Stimulated activated naive CD8-positive, alpha-beta T cell treated with anti-CD3 and anti-CD28 coated beads, Interleukin-15, Interleukin-2, amounts not matched to agents 100 ng/mL and 50 ng/mL, for 24 hours (primary cell): Measurements from ENCODE around the gene CABP7.

Source experiments
- H3K27ac Mint-ChIP-seq: one replicate; pipeline ENCODE4 v1.8.0; 2021; ENCODE audit warnings: mild to moderate bottlenecking, mixed read lengths
- H3K27me3 Mint-ChIP-seq: one replicate; pipeline ENCODE4 v1.8.0; 2021; ENCODE audit warnings: mixed read lengths
- H3K36me3 Mint-ChIP-seq: one replicate; pipeline ENCODE4 v1.8.0; 2021; ENCODE audit warnings: low read depth, mixed read lengths
- H3K4me1 Mint-ChIP-seq: one replicate; pipeline ENCODE4 v1.8.0; 2021; ENCODE audit warnings: low read depth, mixed read lengths
- H3K4me3 Mint-ChIP-seq: one replicate; pipeline ENCODE4 v1.8.0; 2021; ENCODE audit warnings: mild to moderate bottlenecking, mixed read lengths
- H3K9me3 Mint-ChIP-seq: one replicate; pipeline ENCODE4 v1.8.0; 2021; ENCODE audit warnings: mixed read lengths

Gene CABP7

GRCh38 chr22:29710193-29710592, 9.6 kb upstream of the CABP7 start:
- no peak overlapping the region for H3K27ac Mint-ChIP-seq
- H3K9me3 Mint-ChIP-seq = no peaks in the 10 kb centered on the region
- H3K27me3 Mint-ChIP-seq = peaks cover 4% of the 10 kb centered on the region
- H3K4me3 Mint-ChIP-seq = no peak overlapping the region
- H3K4me1 Mint-ChIP-seq = no peaks in the 10 kb centered on the region
- no peaks in the 10 kb centered on the region for H3K36me3 Mint-ChIP-seq

GRCh38 chr22:29710922-29711593, 8.7 kb upstream of the CABP7 start:
- Mint-ChIP-seq H3K27me3 (peaks cover 7% of the 10 kb centered on the region), H3K4me1 (no peaks in the 10 kb centered on the region), H3K27ac (no peak overlapping the region), H3K4me3 (no peak overlapping the region), H3K36me3 (no peaks in the 10 kb centered on the region), H3K9me3 (no peaks in the 10 kb centered on the region)

- peaks cover 18% of the 10 kb centered on the region for H3K27me3 Mint-ChIP-seq
- no peaks in the 10 kb centered on the region for H3K9me3 Mint-ChIP-seq
- H3K36me3 Mint-ChIP-seq = no peaks in the 10 kb centered on the region
- no peaks in the 10 kb centered on the region for H3K4me1 Mint-ChIP-seq
- no peak overlapping the region for H3K27ac Mint-ChIP-seq
- no peak overlapping the region for H3K4me3 Mint-ChIP-seq
Measured at GRCh38 chr22:29712119-29712518, 7.7 kb upstream of the CABP7 start.

GRCh38 chr22:29713156-29713727, 6.6 kb upstream of the CABP7 start:
- H3K27ac Mint-ChIP-seq = no peak overlapping the region
- H3K36me3 Mint-ChIP-seq = no peaks in the 10 kb centered on the region
- no peaks in the 10 kb centered on the region for H3K9me3 Mint-ChIP-seq
- H3K4me3 Mint-ChIP-seq = no peak overlapping the region
- H3K4me1 Mint-ChIP-seq = no peaks in the 10 kb centered on the region
- H3K27me3 Mint-ChIP-seq = peaks cover 23% of the 10 kb centered on the region

GRCh38 chr22:29715240-29715639, 4.6 kb upstream of the CABP7 start:
- no peak overlapping the region for H3K27ac Mint-ChIP-seq
- H3K27me3 Mint-ChIP-seq = peaks cover 37% of the 10 kb centered on the region
- H3K4me3 Mint-ChIP-seq = no peak overlapping the region
- no peaks in the 10 kb centered on the region for H3K36me3 Mint-ChIP-seq
- H3K9me3 Mint-ChIP-seq = no peaks in the 10 kb centered on the region
- H3K4me1 Mint-ChIP-seq = no peaks in the 10 kb centered on the region

GRCh38 chr22:29715705-29716104, 4.1 kb upstream of the CABP7 start:
- Mint-ChIP-seq H3K4me3 (no peak overlapping the region), H3K4me1 (no peaks in the 10 kb centered on the region), H3K36me3 (no peaks in the 10 kb centered on the region), H3K27ac (no peak overlapping the region), H3K27me3 (peaks cover 37% of the 10 kb centered on the region), H3K9me3 (no peaks in the 10 kb centered on the region)

GRCh38 chr22:29716814-29717545, 2.8 kb upstream of the CABP7 start:
- no peak overlapping the region for H3K4me3 Mint-ChIP-seq
- no peak overlapping the region for H3K27ac Mint-ChIP-seq

GRCh38 chr22:29717789-29718188, 2.0 kb upstream of the CABP7 start:
- Mint-ChIP-seq H3K36me3 (no peaks in the 10 kb centered on the region), H3K4me3 (no peak overlapping the region), H3K27ac (no peak overlapping the region), H3K4me1 (no peaks in the 10 kb centered on the region), H3K27me3 (peaks cover 44% of the 10 kb centered on the region), H3K9me3 (no peaks in the 10 kb centered on the region)

More at GRCh38 chr22:29716814-29717545, 2.8 kb upstream of the CABP7 start:
- Mint-ChIP-seq H3K27me3 (peaks cover 44% of the 10 kb centered on the region), H3K4me1 (no peaks in the 10 kb centered on the region), H3K9me3 (no peaks in the 10 kb centered on the region), H3K36me3 (no peaks in the 10 kb centered on the region)

- peaks cover 44% of the 10 kb centered on the region for H3K27me3 Mint-ChIP-seq
- H3K9me3 Mint-ChIP-seq = no peaks in the 10 kb centered on the region
- H3K36me3 Mint-ChIP-seq = no peaks in the 10 kb centered on the region
- H3K27ac Mint-ChIP-seq = no peak overlapping the region
- H3K4me1 Mint-ChIP-seq = no peaks in the 10 kb centered on the region
- no peak overlapping the region for H3K4me3 Mint-ChIP-seq
Measured at GRCh38 chr22:29718949-29719898, 579 bp upstream of the CABP7 start.

- Mint-ChIP-seq H3K9me3 (no peaks in the 10 kb centered on the region), H3K4me1 (no peaks in the 10 kb centered on the region), H3K4me3 (no peak overlapping the region), H3K27ac (no peak overlapping the region), H3K36me3 (no peaks in the 10 kb centered on the region), H3K27me3 (peaks cover 39% of the 10 kb centered on the region)
Measured at GRCh38 chr22:29720811-29721323, 1.1 kb downstream of the CABP7 start.

- Mint-ChIP-seq H3K4me3 (no peak overlapping the region), H3K9me3 (no peaks in the 10 kb centered on the region), H3K36me3 (no peaks in the 10 kb centered on the region), H3K27ac (no peak overlapping the region), H3K4me1 (no peaks in the 10 kb centered on the region), H3K27me3 (peaks cover 26% of the 10 kb centered on the region)
Measured at GRCh38 chr22:29722151-29722550, 2.3 kb downstream of the CABP7 start.

- H3K27me3 Mint-ChIP-seq = peaks cover 23% of the 10 kb centered on the region
Measured at GRCh38 chr22:29722587-29722986, 2.8 kb downstream of the CABP7 start.

GRCh38 chr22:29723766-29724165, 4.0 kb downstream of the CABP7 start:
- Mint-ChIP-seq H3K4me3 (no peak overlapping the region), H3K4me1 (no peaks in the 10 kb centered on the region), H3K27me3 (peaks cover 16% of the 10 kb centered on the region), H3K9me3 (no peaks in the 10 kb centered on the region), H3K36me3 (no peaks in the 10 kb centered on the region), H3K27ac (no peak overlapping the region)

More at GRCh38 chr22:29722587-29722986, 2.8 kb downstream of the CABP7 start:
- Mint-ChIP-seq H3K27ac (no peak overlapping the region), H3K4me3 (no peak overlapping the region), H3K4me1 (no peaks in the 10 kb centered on the region), H3K9me3 (no peaks in the 10 kb centered on the region), H3K36me3 (no peaks in the 10 kb centered on the region)

- Mint-ChIP-seq H3K27me3 (peaks cover 7% of the 10 kb centered on the region), H3K4me3 (no peak overlapping the region), H3K4me1 (no peaks in the 10 kb centered on the region), H3K27ac (no peak overlapping the region), H3K9me3 (no peaks in the 10 kb centered on the region), H3K36me3 (no peaks in the 10 kb centered on the region)
Measured at GRCh38 chr22:29724843-29725242, 5.0 kb downstream of the CABP7 start.
